GM19193 (cell line): ENCODE measurements around the gene CDON.

ENCODE experiments used
- POLR2A ChIP-seq: IDR thresholded peaks from 4 replicates; pipeline ENCODE4 v1.6.1; 2011; ENCODE audit not compliant: insufficient read depth, insufficient read length; ENCODE audit errors: extremely low read depth

Gene CDON

GRCh38 chr11:125924384-125925007 is 138.2 kb downstream of the CDON start:
- no peak for TF ChIP-seq POLR2A

DNA sequence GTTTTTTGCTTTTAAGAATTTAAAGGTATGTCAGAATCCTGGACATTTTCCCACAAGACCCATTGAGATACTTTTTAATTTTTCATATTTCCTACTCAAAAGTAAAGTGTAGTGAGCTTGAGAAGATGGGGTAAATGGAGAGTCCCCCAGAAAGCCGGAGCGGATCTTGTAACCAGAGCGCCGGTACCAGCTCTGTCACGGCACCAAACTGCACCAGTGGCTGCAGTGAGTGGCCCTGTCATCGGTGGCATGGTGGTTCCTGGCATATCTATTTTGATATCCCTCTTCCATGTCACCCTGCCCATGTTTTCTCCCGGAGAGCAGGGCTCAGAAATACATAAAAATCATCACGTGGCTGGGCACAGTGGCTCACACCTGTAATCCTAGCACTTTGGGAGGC is 139.0 kb downstream of the CDON start:
- no peak for TF ChIP-seq POLR2A

DNA sequence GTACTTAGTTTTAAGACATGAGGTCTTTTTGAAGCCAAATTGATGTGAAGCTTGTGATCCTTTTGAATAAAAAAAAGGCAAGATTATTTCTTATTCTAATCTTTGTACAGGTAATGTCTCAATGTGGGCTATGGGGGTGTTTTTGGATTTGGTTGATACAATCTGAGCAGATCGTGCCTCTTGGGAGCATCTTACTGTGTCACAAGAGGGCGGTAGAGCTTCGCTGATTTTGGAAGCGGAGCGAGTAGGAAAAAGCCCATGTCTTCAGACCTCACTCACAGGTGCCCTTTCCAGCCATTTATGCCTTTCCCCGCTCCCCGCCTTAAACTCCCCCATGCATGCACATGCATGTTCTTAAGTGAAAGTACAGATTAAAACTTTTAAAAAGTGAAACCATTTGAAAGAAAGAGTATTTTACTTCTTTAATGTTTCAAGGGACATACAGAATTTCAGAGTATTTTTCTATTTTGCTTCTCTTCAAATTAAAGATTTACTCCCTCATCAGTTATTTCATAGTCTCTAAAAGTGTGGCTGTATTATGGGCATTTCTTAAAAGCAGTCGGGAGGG is 139.6 kb downstream of the CDON start:
- TF ChIP-seq POLR2A, result no peak

- TF ChIP-seq POLR2A, result no peak
These were observed 140.5 kb downstream of the CDON start for GRCh38 chr11:125922156-125922555.

DNA sequence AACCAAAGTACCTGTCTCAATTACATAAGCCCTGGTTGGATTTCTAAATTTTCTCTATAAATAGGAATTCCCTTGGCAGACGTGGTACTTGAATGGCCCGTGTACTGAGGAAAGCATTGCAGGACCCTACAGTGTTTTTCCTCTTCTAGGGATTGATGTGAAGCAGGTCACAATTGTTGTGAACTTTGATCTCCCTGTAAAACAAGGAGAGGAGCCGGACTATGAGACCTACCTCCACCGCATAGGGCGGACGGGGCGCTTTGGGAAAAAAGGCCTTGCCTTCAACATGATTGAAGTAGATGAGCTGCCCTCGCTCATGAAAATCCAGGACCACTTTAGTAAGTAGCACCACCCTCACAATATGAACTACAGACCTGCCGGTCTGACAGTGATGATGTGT is 141.6 kb downstream of the CDON start:
- no peak for TF ChIP-seq POLR2A

GRCh38 chr11:125918140-125918840 is 144.4 kb downstream of the CDON start:
- no peak for TF ChIP-seq POLR2A

GRCh38 chr11:125916683-125917347 is 145.9 kb downstream of the CDON start:
- TF ChIP-seq POLR2A, result no peak

- TF ChIP-seq POLR2A, result no peak
These were observed 152.3 kb downstream of the CDON start for GRCh38 chr11:125910226-125910849.
